Gastroesophageal sphincter (tissue), 3 donors: ENCODE results near the gene CEMIP2.

Experiments used
- CTCF ChIP-seq, 4 experiments: fragments of 200-600 bp in 2 of 4; fragments of 450-650 bp in 2 of 4; sonication (generic) in 1 of 4; IDR thresholded peaks; one replicate each; pipeline ENCODE4 v1.5.1; 2017 to 2019; ENCODE audit warnings: antibody characterized with exemption in 4 of 4, mild to moderate bottlenecking in 2 of 4, moderate library complexity in 2 of 4
- POLR2A ChIP-seq, 2 donors: fragments of 450-650 bp; IDR thresholded peaks; one replicate each; pipeline ENCODE4 v1.6.1; 2017; ENCODE audit warnings: antibody characterized with exemption in 2 of 2, mild to moderate bottlenecking in 2 of 2, moderate library complexity in 1 of 2

DNA sequence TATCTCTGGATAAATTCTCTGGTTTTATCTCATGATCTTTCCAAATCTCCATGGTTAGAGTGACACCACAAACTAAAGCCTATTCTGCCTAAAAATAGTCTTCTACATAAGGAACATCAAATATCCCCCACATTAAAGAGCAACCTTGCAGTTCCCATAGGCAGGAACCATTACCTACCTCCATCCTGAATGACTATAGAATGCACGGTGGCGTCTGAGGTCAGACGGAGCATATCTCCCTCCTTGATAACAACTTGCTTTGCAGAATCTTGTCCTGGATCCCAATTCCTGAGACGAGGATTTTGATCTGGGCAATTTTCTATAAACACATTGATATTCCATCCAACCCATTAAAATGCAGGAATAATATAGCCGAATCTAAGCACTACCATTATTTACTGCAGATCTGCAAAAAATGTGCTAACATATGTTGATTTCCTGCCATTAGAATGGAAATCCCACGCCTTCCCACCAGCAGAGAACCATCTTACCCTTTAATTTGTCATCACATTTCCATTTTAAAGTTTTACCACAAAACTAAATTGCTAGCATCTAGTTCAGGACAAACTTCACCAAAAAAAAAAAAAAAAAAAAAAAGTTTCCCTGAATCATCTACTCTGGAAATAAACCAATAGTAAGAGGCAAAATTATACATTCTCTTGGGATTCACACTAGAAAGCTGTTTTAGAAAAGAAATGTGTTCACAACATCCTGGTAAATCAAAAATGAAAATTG is 22.1 kb downstream of the CEMIP2 start:
- TF ChIP-seq POLR2A (IDR thresholded peaks at IDR 0.05) (no peak), CTCF (IDR thresholded peaks at IDR 0.05) (no peak)
